Stimulated activated CD8-positive, alpha-beta memory T cell treated with anti-CD3 and anti-CD28 coated beads, Interleukin-15, amount 100 ng/mL, for 4 hours (primary cell): ENCODE data around the gene HSBP1L1.

Experiments
- DNase-seq, 2 donors: peaks; one replicate each; pipeline ENCODE4 v3.0.0-alpha.2; 2020; ENCODE audit warnings: low read depth in 2 of 2

HSBP1L1 gene

GRCh38 chr18:79930020-79930642, 34.3 kb upstream of the HSBP1L1 start:
- no peak for DNase-seq

DNA sequence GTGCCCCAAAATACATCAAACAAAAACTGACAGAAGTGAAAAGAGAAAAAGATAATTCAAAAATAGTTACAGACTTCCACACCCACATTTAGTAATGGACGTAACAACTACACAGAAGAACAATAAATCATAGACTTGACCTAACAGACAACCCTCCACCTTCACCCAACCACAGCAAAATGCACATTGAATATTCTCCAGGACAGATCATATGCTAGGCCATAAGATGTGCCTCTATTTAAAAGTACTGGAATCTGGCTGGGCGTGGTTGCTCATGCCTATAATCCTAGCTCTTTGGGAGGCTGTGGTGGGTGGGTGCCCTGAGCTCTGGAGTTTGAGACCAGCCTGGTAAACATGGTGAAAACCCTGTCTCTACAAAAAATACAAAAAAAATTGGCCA, 33.0 kb upstream of the HSBP1L1 start:
- DNase-seq: no peak

DNA sequence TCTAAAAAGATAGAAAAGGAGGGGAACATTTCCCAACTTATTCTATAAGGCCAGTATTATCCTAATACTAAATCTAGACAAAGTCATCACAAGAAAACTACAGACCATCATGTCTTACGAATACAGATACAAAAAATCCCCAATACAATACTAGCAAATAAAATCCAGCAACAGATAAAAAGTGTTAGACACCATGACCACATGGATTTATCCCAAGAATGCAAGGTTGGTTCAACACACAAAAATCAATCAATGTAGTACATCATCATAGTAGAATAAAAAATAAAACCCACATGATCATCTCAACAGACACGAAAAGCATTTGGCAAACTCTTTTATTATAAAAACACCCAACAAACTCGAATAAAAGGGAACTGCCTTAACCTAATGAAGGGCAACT, 31.5 kb upstream of the HSBP1L1 start:
- no peak for DNase-seq

GRCh38 chr18:79933765-79934164, 30.7 kb upstream of the HSBP1L1 start:
- no peak for DNase-seq

GRCh38 chr18:79934311-79935097, 29.9 kb upstream of the HSBP1L1 start:
- DNase-seq: no peak

DNA sequence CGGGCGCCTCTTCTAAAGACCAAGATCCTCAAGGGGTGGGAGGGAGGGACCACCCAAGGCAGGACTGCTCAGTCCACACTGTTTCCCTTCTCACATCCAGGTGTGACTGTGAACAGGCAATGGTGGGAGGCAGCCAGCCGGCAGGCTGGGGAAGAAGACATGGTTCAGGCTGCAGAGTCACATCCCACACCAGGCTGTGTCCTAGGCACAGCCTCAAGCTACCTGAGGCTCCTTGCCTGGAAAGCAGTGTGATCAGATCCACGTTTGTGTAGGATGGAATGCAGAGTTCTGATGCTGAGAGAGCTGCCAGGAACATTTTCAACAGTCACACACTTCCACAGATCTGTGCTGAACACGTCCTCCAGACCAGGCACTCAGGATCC, 29.4 kb upstream of the HSBP1L1 start:
- DNase-seq: no peak

GRCh38 chr18:79935499-79935898, 28.9 kb upstream of the HSBP1L1 start:
- DNase-seq: no peak

DNA sequence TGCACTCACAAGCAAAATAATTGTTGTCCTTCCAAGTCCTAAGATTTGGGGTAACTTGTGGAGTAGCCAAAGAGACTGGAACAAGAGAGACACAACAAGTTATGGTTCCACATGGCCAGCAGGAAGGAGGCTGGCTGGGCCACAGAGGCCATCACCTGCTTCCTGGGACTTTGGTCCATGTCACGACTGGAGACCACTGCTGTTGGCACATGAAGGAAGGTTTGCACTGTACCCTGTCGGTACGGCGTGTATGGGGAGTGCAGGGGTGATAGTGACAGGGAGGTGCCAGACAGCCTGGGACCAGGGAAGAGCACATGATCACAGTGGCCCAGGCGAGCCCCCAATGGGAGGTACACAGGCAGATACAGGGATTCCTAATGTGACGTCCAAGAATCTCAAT, 28.5 kb upstream of the HSBP1L1 start:
- no peak for DNase-seq

GRCh38 chr18:79936641-79937040, 27.8 kb upstream of the HSBP1L1 start:
- no peak for DNase-seq

DNA sequence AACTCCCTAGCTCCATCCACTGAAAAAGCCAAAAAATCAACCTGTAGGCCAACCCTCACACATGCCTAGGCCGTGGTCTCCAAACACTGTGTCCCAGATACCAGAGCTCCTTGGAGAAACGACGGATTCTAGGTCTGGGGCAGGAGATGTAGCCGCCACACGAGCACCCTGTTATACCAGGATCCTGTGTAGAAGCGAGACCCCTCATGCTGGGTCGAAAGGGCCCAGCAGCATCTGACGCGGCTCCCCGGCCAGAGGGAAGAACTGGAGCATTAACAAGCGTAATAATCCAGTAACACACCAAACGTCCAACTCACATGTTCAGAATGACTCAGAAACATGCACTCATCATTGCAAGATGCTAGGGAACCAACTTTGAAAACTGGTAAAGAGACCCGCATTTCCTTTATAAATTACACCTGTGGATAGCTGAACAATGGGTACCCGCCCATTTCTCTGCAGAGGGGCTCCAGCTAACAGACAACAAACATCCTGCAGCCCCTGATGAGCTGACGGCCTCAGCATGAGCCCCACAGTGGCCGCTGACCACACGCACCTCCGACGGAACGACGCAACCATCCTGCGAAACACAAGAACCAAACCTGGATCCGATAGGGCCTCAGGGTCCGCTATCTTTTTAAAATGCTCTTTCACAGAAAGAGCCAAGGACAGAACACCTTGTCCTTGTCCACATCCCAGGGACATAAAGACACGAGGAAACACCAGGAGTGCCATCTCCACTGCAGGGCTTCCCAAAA, 27.2 kb upstream of the HSBP1L1 start:
- DNase-seq: no peak

- DNase-seq: no peak
Measured at GRCh38 chr18:79938196-79938595, 26.2 kb upstream of the HSBP1L1 start.

GRCh38 chr18:79939096-79939495, 25.3 kb upstream of the HSBP1L1 start:
- no peak for DNase-seq

GRCh38 chr18:79940126-79940813, 24.2 kb upstream of the HSBP1L1 start:
- no peak for DNase-seq

DNA sequence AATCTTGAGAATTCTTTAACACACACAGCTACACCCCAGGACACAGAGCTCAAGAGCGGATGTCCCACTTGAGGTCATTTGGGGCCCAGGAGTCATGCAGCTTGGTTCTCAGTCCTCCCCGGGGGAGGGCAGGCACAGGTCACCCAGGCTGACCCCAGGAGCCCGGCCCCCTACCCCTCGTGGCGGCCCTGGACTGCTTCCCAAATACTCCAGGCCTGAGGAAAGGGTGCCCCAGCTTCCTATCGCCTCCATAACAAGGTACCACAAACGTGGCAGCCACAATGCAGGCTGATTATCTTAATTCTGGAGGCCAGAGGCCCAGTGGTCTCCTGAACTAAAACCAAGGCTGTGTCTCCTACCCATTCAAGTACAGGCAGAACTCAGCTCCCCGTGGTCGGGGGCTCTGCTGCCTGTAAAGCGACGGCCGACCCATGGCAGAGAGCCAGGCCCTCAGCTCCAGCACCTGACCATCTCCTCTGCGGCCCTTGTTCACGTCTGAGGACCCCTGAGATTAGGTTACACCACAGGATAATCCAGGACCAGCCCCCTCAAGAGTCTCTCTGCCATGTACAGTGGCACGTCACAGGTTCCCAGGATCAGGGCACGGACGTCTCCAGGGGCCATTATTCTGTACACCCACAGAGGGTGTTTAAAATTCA, 23.5 kb upstream of the HSBP1L1 start:
- no peak for DNase-seq

DNA sequence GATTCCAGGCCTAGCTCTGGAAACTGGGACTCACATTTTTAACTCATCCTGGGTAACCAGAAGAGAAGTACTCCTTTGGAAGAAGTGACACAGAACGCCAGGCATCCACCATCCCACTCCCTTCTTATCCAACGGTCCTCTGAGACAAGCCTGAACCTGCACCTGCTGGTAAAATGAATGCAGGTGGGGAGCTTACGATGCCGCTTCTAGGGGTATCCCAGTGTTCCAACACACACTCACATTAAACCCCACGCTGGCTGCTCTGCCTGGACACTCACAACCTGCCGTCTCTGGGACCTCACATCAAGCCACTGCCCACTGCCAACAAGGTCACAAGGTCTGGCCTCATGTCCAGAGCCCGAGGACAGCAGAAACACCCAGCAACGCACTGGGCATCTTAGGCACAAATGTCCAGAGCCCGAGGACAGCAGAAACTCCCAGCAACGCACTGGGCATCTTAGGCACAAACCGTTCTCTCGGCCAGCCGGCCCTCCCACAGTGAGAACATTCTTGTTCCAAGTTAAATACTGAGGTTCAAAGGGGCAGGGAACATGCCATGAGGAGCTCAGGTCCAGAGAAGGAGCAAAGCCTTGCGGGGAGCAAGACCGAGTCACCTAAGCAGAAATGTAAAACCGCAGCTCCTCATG, 22.8 kb upstream of the HSBP1L1 start:
- DNase-seq: no peak

- no peak for DNase-seq
Measured at GRCh38 chr18:79942211-79942610, 22.2 kb upstream of the HSBP1L1 start.

GRCh38 chr18:79942786-79943607, 21.4 kb upstream of the HSBP1L1 start:
- DNase-seq: no peak

DNA sequence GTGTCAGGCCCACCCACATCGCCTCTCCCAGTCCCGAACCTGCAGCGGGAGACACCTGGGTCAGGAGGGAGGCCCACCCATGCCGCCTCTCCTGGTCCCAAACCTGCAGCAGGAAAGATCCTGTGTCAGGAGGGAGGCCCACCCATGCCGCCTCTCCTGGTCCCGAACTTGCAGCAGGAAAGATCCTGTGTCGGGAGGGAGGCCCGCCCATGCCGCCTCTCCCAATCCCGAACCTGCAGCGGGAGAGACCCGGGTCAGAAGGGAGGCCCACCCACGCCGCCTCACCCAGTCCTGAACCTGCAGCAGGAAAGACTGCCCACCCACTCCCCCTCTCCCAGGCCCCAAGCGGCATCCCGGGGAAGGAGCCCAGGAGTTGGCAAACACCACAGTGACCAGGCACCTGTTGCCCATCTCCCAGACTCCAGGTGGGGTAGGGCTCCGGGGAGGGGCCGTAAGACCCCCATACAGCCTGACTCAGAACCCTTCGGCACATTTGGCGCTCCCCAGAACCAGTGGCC, 20.8 kb upstream of the HSBP1L1 start:
- DNase-seq: no peak

- DNase-seq: no peak
Measured at GRCh38 chr18:79944126-79944731, 20.2 kb upstream of the HSBP1L1 start.

DNA sequence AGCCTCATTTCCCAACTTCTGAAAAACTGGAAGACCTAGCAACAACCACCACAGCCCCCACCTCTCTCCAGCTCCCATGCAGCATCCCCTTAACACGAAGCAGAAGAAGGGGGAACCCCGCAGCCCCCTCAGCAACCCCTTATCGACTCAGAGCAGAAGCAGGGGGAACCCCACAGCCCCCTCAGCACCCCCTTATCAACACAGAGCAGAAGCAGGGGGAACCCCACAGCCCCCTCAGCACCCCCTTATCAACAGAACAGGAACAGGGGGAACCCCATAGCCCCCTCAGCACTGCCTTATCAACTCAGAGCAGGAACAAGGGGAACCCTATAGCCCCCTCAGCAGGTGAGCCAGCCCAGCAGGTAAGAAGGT, 19.7 kb upstream of the HSBP1L1 start:
- DNase-seq: no peak
